GM21360 (cell line): ENCODE data around the gene COX10.
"Not testable (repeated sequence)": the region's sequence is repeated elsewhere in the genome, so short reads cannot be mapped to it uniquely, and the experiment has no call there.

Experiments used
- ATAC-seq: cut with Tn5 transposase; IDR thresholded peaks from one replicate; pipeline ENCODE4 v1.9.1; 2021; ENCODE audit warnings: mild to moderate bottlenecking, moderate library complexity; ENCODE audit not compliant: unreplicated experiment

The COX10 gene

GRCh38 chr17:14118951-14119350, 49.6 kb downstream of the COX10 start:
- ATAC-seq = no peak

GRCh38 chr17:14119546-14119945, 50.2 kb downstream of the COX10 start:
- no peak for ATAC-seq

- ATAC-seq = no peak
These were observed 52.6 kb downstream of the COX10 start for GRCh38 chr17:14121952-14122351.

- no peak for ATAC-seq
These were observed 54.4 kb downstream of the COX10 start for GRCh38 chr17:14123619-14124278.

GRCh38 chr17:14124854-14125253, 55.5 kb downstream of the COX10 start:
- ATAC-seq = no peak

GRCh38 chr17:14125518-14126137, 56.3 kb downstream of the COX10 start:
- ATAC-seq = no peak

GRCh38 chr17:14133104-14133503, 63.8 kb downstream of the COX10 start:
- no peak for ATAC-seq

GRCh38 chr17:14134456-14134855, 65.2 kb downstream of the COX10 start:
- no peak for ATAC-seq

- ATAC-seq = no peak
These were observed 66.7 kb downstream of the COX10 start for GRCh38 chr17:14135906-14136590.

GRCh38 chr17:14138649-14139048, 69.3 kb downstream of the COX10 start:
- ATAC-seq = no peak

GRCh38 chr17:14143688-14144087, 74.4 kb downstream of the COX10 start:
- no peak for ATAC-seq

- ATAC-seq = no peak
These were observed 75.2 kb downstream of the COX10 start for GRCh38 chr17:14144508-14144907.

- no peak for ATAC-seq
These were observed 80.4 kb downstream of the COX10 start for GRCh38 chr17:14149751-14150150.

GRCh38 chr17:14150619-14151018, 81.3 kb downstream of the COX10 start:
- ATAC-seq = no peak

- no peak for ATAC-seq
These were observed 83.4 kb downstream of the COX10 start for GRCh38 chr17:14152721-14153120.

GRCh38 chr17:14153374-14153773, 84.1 kb downstream of the COX10 start:
- no peak for ATAC-seq

- ATAC-seq = no peak
These were observed 87.4 kb downstream of the COX10 start for GRCh38 chr17:14156689-14157088.

- ATAC-seq = no peak
These were observed 88.5 kb downstream of the COX10 start for GRCh38 chr17:14157822-14158221.

- no peak for ATAC-seq
These were observed 89.4 kb downstream of the COX10 start for GRCh38 chr17:14158707-14159106.

- no peak for ATAC-seq
These were observed 92.1 kb downstream of the COX10 start for GRCh38 chr17:14161419-14161818.

GRCh38 chr17:14165616-14166015, 96.3 kb downstream of the COX10 start:
- ATAC-seq = no peak

- ATAC-seq = not testable (repeated sequence)
These were observed 98.5 kb downstream of the COX10 start for GRCh38 chr17:14167831-14168230.
